HG03039 (cell line): ENCODE data around the gene ZMIZ1.

Experiments
- ATAC-seq: cut with Tn5 transposase; IDR thresholded peaks from one replicate; pipeline ENCODE4 v1.9.1; 2021; ENCODE audit warnings: mild to moderate bottlenecking, moderate library complexity; ENCODE audit not compliant: unreplicated experiment

Gene ZMIZ1

DNA sequence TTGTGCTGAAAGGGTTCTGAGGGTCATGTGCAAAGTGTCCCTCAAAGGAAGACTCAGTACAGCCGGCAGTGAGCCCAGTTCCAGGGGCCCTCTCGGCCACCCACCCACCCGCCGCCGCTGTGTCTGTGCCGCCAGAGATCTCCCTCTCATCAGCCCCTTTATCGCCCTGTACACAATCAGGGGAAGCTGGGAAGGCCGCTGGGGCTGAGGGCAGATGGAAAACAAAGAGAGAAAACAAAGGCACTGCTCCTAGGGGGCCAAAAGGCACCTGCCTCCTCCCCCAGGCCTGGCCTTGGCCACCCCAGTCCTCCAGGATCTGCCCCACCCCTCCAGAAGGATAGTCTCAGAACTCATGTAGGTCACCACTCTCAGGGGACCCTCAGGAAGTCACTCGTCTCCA, 67.0 kb downstream of the ZMIZ1 start:
- ATAC-seq = no peak

DNA sequence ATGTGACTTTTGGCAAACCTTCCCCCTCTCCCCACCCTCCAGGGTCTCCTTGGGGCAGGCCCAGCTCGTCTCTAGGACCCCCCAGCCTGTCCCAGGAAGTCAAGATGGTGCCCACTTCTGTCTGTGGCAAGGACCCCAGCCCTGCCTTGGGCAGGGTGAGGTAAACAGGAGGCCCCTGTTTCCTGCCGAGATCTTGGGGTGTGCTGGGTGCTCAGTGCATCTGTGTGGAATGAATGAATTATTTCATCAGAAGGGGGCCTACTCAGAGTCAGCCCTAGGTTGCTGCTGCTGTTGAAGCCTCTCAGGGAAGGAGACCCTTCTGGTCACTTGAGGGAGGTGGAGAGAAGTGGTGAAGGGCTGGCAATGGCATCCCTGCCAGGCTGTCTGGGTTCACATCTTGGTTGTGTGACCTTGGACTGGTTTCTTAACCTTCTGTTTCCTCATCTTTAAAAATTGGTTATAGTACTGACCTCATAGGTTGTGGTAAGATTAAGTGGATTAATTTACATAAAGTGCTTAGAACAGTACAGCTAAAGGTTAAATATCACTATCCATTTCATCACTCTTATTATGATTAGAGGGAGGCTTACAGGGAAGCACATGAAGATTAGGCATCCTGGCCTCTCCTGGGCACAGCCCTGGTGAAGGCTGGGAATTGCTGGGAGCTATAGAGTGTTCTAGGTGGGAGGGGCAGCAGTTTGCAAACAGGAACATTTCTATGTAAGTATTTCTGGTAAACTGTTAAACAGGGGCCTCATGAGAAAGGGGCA, 67.7 kb downstream of the ZMIZ1 start:
- no peak for ATAC-seq

DNA sequence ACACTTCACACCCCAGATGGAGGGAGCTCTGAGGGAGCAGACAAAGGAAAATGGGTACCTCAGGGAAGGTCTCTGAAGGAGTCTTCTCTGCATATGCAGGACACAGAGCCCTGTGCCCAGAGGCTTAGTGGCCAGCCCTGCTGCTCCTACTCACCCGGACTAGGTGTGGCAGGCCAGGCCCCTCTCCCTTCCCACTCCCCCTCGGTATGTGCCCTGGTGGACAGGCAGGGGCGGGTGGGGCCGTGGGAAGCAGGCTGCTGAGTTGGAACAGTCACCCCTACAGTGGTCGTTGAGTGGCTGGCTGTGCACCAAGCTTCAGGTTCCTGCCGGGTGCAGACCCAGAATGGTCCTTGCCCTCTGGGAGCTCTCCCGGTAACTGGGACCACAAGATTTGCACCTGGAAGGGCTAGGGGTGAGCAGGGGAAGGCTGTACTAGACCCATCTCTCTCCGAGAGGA, 68.6 kb downstream of the ZMIZ1 start:
- ATAC-seq = peak; percentile 11

DNA sequence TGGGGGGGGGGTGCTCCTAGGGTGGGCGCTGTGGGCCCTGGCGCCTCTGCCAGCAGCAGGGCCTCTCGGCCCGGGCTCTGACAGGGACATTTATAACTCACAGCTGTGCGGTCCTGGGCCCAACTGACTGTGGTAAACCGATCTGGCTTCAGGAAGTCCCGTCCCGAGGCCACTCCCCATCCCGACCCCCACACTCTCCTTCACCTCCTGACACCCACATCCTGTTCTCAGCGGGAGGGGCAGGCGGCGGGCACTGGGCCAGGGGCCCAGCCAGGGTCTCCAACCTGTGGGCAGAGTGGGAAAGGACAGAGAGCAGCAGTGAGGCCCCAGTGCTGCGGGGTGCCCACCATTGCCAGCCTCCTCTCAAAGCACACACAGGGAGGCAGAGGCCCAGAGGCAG, 69.1 kb downstream of the ZMIZ1 start:
- ATAC-seq = peak; percentile 47

DNA sequence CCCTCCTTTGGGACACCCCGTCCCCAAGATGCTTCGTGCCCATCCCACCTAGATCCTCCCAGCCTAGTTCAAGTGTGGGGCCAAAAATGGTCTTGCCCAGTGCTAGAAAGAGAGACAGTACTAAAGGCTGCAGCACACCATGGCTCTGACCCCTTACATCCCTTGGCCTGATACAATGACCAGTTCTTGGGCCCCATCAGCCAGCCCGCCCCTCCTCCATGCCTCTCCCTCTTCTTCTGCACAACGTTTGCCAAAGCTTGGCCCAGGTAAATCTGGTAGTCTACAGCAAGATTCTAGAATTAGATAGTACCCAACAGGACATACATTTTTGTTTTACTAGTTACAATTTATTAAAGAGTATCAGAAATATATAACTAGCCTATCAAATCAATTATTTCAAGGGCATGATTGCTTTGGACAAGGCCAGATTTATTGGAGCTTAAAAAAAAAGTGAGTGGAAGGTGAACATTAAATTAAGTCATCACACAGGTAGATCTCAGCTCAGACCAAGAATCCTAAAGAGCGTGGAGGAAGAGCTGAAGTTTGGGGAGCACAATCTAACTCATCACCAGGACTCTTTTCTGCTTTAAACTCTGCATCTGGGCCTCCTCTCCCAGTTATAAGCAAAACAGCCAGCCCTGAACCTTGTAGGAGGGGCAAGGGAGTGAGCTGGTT, 69.8 kb downstream of the ZMIZ1 start:
- ATAC-seq = no peak

DNA sequence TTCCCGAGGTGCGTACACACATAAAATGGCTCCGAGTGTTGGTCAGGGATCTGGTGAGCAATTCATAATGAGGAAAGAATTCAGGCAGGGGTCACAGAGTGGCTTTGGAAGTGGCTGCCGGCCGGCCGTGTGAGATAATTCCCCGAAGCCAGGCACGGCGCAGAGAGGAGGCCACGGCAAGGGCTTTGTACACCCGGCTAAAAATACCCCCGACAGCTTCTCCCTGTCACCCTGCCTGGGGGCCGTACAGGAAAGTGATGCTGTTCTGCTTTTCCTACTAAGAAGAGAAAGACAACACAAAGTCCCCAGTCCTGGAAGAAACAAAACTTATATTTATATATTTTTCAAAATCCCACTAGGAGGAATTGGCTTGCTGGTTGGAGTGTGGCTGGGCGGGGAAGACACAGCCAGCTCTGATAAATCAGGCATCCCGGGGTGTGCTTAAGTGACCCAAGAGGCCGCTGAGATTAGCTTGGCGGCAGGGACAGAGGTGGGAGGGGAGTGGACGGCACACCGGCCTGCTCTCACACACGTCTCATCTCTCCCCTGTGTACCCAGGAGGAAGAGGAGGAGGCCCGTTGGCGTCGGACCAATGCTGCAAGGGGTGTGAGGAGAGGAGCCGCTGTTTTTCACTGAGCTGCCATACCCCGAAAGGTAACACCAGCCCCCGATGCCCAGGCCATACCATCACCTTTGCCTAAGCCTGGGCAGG, 70.5 kb downstream of the ZMIZ1 start:
- ATAC-seq = no peak

DNA sequence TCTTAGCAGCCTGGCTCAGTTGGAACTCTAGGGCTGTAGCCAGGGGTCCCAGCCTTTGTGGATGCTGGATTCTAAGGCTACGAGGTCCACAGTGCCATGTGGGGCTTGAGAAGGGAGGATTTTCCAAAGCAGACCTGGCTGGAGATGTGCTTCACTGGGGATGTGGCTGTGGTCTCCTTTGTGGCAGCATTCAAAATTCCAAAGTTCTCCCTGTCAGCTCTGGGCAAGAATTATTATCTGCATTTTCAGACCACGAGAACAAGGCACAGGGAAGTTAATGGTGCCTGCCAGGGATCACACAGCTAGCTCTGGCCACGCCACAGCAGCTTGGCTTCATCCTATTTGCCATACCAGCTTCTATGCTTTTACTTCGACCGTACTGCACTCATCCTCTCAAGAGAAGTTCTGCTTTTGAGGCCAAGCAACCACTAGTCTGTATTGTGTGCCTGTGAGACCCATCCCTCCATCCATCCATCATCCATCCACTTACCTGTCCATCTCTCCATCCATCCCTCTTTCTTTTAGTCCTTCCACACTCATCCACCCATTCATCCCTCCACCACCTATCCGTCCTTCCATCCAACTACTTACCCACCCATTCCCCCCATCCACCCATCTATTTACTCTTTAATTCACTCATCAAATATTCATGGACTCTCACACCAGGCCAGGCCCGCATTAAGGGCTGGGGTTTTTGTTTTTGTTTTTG, 71.5 kb downstream of the ZMIZ1 start:
- no peak for ATAC-seq

DNA sequence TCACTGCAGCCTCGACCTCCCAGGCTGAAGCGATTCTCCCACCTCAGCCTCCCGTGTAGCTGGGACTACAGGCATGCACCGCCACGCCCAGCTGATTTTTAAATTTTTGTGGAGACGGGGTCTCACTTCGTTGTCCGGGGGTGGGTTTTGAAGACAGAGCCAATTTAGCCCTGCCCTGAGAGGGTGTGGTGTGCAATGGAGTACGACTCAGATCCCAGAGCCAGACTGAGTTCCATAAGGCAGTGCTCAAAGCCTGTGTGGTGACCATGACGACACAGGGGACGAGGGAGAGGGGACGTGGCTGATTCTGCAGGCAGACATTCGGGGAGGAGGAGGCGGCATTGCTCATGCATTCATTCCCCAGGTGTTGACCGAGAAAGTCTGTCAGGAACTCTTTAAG, 72.1 kb downstream of the ZMIZ1 start:
- no peak for ATAC-seq

DNA sequence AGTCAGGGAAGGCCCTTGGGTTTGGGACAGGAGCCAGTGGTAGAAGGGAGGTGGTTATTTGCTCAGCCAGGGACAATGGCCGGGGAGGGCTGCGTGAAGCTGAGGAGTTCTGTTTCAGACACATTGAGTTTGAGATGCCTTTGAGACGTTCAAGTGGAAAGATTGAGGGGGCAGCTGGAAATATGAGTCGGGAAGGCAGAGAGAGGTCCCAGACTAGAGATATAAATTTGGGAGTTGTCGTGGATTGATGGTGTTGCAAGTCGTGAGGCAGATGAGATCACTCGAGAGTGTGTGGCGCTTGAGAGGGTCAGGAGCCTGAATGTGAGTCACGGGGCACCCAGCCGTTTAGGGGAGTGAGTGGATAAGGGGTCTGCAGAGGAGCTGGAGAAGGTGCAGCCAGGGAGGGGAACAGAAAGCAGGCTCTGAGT, 73.3 kb downstream of the ZMIZ1 start:
- no peak for ATAC-seq

DNA sequence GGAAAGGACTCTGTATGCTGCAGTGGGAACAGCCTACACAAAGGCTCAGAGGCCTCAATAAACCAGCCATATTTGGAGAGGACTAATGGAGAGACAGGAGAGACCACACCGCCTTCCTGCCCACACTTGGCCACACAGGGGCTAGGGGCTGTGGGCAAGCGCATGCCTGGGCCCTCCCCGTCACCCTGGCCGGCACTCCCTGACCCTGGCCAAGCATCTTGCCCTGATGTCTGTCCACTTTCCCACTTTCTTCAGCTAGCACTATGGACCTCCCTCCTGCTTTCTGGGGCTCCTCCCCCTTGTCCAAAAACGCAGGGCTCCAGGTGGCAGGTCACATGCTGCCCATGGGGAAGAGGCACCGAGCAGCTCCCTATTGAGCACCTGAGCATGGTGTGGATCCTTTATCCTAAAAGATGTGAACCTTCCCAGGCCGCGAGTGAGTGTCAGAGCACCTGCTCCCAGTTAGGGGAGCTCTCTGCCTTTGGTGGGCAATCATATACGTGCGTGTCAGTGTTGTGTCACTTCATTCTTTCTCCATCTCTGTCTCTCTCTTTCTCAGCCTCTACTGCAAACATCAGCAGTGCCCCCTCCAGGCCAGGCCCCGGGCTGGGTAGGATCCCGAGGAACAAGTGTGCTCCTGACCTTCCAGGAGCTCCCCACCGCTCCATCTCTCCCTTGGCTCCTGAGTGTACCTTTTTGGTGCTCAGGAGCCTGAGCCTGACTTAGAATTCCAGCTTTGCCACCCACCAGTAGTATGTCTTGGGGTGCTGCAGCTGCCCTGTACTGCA, 74.0 kb downstream of the ZMIZ1 start:
- no peak for ATAC-seq

DNA sequence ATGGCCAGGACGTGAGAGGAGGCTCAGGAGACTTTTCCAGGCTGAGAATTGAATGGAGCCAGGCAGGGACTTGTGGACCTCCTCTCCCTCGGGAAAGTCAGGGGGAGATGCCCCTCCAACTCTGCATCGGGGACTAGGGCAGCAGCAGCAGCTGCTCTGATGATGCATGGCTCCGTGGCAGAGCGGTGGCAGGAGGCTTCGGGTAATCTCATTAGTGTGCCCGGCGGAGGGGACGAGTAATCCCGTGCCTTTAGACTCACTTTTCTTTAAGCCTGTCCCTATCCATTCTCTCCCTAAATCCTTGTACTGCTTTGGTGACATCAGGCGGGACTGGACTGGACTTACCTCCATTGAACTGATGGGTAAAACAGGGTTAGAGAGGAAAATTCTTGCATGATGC, 75.1 kb downstream of the ZMIZ1 start:
- no peak for ATAC-seq

DNA sequence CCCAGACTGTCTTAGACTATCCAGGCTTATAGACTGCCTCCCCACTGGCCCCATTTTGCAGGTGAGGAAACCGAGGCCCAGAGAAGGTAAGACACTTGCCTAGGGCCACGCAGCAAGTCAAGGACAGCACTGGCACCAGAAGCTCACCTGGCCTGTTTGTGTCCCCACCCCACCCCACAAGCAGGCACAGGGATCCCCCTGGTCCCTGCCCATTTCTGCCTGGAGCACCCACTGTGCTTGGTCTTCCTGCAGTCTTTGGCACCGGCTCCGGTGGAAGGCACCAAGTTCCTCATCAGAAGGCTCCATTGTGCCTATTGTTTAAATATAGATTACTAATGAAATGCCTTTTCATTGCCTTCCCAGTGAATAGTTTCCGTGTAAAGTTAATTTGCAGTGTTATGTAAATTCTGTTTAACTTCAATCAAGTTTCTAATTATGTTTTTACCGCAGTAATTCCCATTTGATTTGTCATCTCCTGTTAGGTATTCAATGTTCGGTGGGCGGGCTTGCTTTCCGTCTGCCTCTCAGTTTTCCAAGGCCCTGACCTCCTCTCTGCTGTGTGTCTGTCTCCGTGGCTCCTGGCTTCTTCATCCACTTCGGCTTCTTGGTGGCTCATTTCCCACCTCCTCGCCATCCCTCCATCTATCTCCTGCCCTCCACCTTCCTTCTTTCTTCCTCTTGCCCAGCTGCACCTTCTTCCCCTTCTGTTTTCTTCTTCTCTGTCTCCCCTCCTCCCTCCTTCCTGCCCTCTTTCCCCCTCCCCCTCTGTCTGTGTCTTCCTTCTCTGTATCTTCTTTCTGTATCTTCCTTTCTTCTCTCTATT, 75.8 kb downstream of the ZMIZ1 start:
- ATAC-seq = no peak

DNA sequence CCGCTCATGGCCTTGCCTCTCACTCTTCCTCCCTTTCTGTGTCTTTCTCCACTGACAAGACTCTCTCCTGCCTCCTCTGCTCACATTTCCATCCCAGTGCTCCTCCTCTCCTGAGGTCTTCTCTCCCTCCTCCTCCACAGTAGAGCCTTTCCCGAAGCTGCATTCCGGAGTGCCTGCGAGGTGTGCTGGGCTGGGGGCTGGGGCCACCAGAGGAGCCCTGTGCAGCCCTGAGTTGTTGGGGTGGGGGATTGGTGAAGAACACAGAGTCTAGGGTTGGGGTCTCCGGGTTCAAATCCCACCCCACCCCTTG, 76.4 kb downstream of the ZMIZ1 start:
- no peak for ATAC-seq

DNA sequence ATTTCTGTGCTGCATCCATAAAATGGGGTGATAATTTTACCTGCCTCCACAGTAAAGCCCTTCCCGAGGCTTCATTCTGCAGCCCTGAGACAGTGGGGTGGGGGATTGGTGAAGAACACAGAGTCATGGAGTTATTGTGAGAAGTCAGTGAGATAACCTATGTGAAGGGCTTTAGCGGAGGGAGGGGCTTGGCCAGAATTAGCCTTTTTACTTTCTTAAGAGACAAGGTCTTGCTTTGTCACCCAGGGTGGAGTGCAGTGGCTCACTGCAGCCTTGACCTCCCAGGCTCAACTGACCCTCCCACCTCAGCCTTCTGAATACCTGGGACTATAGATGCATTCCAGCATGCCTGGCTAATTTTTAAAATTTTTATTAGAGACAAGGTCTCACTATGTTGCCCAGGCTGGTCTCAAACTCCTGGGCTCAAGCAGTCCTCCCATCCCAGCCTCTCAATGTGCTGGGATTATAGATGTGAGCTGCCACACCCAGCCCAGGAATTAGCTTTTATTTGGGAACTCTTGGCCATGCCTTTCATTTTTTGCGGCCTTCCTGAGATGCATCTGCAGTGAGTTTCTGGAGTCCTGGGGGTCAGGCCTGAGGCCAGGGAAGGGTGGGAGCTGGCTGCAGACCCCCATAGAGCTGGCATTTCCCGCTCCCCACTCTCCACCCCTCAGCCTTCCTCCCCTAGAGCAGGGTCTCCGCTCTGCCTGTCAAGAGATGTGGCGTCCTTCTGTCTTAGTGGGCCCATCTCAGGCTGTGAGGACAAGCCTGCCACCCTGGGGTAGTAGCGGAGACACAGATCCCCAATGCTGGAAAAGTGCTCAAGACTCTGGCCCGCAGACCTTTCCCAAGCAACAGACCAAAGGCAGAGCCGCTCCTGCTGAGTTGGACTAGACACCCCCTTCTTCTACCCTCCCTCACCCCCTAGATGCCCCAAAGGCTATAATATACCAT, 77.0 kb downstream of the ZMIZ1 start:
- ATAC-seq = no peak

DNA sequence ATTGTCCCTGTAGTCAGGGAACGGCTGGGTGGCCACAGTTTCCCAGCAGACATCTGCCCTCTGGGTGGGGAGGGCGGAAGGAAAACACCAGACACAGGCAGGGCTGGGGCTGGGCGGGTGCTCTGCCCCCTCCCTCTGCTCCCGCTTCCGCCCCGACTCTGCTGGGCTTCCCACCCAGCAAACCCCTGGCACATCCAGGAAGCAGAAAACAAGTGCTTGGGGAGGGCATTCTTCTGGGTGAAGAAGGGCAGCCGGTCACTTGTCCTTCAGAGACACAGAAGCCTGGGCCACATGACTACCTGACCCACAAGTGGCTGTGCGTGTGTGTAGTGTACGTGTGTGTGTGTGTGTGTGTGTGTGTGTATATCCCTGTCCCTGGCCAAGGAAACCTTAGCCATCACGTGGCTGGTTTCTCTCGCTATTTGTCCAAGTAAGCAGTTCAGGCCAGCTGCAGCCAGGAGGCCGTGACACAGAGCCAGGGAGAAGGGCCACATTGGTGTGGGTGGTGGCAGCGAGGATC, 77.9 kb downstream of the ZMIZ1 start:
- ATAC-seq = no peak

DNA sequence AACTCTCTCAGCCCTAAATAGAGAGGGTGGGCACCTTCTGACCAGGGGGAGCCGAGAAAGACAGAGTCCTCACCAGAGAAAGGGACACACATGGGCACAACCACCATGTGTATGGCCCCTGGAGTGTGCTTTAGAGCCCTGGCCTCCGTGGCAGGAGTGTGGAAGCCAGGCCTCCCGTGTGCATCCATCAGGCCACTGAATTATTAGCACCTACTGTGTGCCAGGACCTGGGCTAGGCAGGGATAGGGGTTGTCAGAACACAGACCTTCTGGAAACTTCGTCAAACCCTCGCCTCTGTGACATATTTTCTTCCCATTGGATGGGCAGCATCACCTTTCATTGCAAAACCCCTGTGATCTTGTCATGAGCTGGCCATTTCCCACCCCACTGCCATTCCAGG, 78.5 kb downstream of the ZMIZ1 start:
- no peak for ATAC-seq

DNA sequence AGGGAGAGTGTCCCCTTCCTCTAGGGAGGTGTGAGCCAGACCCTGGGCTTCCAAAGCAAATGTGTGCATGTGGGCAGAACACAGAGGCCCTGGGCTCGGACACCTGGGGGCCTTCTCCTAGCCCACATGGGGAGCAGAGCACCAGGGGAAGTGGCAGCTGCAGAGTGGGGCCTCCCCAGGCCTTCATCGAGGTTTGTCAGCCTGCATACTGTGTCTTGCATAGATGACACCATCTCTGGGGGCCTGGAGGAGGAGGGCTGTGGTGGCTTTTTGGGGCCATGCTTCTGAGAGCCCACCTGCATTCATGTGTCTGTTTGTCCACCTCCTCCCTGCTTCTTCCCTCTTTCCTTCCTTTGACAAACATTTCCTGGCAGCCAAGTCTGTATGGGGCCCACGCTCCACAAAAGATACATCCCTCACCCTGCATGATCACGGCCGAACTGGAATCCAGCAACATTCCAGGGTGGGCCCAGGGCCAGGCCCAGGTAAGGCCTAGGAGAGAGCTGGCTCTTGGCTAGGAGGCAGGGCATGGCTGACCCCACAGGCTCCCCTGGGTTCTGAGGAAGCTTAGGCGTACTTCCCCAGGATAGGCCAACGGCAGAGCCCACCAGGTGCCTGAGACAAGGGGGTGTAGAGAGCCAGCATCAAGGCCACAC, 79.2 kb downstream of the ZMIZ1 start:
- ATAC-seq = no peak
